Measurements from ENCODE around the gene RHOU.

The RHOU gene

DNA sequence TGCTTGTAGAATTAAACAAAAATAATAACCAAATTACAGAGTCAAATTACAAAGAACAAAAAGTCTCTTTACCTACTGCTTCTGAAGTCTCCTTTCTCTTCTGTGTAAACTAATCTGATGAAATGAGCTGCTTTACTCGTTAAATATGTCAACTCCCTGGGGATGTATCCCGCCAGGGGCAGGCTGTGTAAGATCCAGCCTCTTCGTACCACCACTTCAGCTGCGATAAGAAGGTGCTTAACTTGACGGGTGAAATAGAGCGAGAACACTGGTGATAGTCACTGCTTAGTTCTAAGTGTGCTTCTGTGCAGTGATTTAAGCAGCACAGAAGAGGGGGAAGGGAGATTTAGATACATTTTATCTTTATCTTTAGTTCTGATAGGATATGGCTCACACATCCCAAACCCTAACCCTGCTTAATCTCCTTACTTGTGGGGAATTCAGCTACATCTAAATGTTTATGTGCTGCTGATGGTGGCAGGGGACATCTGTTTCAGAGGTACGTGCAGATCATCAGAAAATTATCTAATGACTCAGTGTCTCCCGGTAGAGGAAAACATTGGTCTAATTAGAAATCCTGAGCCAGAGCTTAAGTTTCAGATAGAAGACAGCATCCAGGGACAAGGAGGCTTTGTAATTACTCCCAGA lies 46.0 kb downstream of the RHOU start:
- no peak for DNase-seq (ENCODE audit: extremely low read depth, low read depth)
- H3K4me3 ChIP-seq (replicated peaks; ENCODE audit: low read depth, low read length), result no peak overlapping the region
- no peak for TF ChIP-seq CTCF (IDR thresholded peaks at IDR 0.05; ENCODE audit: low read depth, low read length, missing control alignments)

- no peak for DNase-seq (ENCODE audit: extremely low read depth, low read depth)
- TF ChIP-seq CTCF (IDR thresholded peaks at IDR 0.05; ENCODE audit: low read depth, low read length, missing control alignments), result no peak
- no peak overlapping the region for H3K4me3 ChIP-seq (replicated peaks; ENCODE audit: low read depth, low read length)
These were observed 46.8 kb downstream of the RHOU start for GRCh38 chr1:228781809-228782661.

DNA sequence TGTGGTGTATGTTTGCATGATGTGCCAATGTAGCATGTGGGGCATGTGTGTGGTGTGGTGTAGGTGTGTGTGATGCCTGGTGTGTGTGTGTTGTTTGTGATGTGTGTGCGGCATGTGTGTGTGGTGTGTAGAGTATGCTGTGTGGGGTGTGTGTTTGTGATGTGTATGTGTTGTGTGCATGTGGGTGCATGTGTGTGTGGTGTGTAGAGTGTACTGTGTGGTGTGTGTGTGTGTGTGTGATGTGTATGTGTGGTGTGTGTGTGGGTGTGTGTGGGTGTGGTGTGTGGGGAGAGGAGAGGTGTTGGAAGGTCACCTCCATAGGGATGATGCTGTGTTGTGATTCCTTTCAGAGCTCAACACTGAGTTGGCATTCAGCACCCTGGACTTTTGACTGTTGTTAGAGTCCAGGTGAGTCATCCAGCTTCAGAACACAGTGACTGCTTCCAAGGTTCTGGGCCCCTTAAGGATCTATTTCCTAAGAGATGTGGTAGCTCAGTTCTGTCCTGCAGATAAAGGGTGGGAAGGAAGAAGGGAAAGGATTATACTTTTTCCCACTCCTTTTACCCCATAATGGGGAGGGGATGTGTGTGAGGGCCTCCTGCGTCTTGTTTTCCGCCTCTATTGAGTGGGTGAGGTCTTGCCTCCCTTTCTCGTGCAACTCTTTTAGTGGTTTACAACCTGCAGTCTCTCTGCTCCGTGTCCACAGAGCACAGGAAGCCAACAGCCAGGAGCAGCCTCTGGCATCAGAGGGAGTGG lies 47.6 kb downstream of the RHOU start:
- H3K4me3 ChIP-seq (replicated peaks; ENCODE audit: low read depth, low read length), result no peak overlapping the region
- no peak for DNase-seq (ENCODE audit: extremely low read depth, low read depth)
- no peak for TF ChIP-seq CTCF (IDR thresholded peaks at IDR 0.05; ENCODE audit: low read depth, low read length, missing control alignments)

GRCh38 chr1:228783418-228784040 lies 48.2 kb downstream of the RHOU start:
- TF ChIP-seq CTCF (IDR thresholded peaks at IDR 0.05; ENCODE audit: low read depth, low read length, missing control alignments), result no peak
- no peak overlapping the region for H3K4me3 ChIP-seq (replicated peaks; ENCODE audit: low read depth, low read length)
- DNase-seq (ENCODE audit: extremely low read depth, low read depth), result no peak

DNA sequence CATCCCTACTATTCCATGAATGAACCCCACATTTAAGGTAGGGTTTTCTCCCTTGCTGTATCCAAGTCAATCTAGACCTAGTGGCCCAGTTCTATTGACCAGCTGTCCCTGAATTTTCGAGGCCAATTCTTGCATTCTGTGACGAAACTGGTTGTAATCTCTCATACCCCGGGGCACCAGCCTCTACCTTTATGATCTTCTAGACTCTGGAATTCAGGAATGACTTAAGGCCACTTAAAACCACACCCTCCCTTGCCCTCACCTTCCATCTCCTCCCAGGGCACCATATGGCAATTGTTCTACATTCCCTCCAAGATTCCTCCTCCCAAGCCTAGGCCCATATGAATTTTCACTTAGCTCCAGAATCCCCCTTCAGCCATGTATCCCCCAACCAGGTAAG lies 48.9 kb downstream of the RHOU start:
- no peak for DNase-seq (ENCODE audit: extremely low read depth, low read depth)
- TF ChIP-seq CTCF (IDR thresholded peaks at IDR 0.05; ENCODE audit: low read depth, low read length, missing control alignments), result no peak
- H3K4me3 ChIP-seq (replicated peaks; ENCODE audit: low read depth, low read length), result no peak overlapping the region
